Measurements from ENCODE around the gene SERPINA4. TPM values are rescaled to one million over a fixed set of nuclear protein-coding genes. Genes with fewer than 3 reads are reported as not detected.
A peak's percentile ranks its signal among the peaks of the same experiment; 100 is the strongest.

SERPINA4 gene
- total and polyA plus RNA-seq, 9 of the 15 experiments (the other 6 are each of a cell fraction or from before 2014, with no cell fraction given) = not detected

DNA sequence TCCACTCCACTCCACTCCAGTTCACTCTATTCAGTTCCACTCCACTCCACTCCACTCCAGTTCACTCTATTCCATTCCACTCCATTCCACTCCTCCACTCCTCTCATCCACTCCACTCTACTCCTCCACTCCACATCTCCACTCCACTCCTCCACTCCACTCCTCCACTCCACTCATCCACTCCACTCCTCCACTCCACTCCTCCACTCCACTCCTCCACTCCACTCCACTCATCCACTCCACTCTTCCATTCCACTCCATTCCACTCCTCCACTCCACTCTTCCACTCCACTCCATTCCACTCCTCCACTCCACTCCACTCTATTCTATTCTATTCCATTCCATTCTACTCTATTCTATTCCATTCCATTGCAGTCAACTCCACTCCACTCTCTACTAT, 29.8 kb downstream of the SERPINA4 start:
- intact Hi-C loops (cut with micrococcal nuclease) = no loop called here
- no peaks in the 10 kb centered on the region for H3K27me3 ChIP-seq (ENCODE audit: control insufficient read depth in 2 of 2, insufficient read depth in 2 of 2, low read length in 2 of 2)
- no peak for TF ChIP-seq STAT5B (CRISPR knock-in tag; IDR thresholded peaks at IDR 0.05)
- no peak for TF ChIP-seq PTRF (tag; IDR thresholded peaks at IDR 0.05)
- TF ChIP-seq SREBF1 (IDR thresholded peaks at IDR 0.05; ENCODE audit: borderline replicate concordance, low read depth, low read length) = no peak
- TF ChIP-seq NFE2 (IDR thresholded peaks at IDR 0.05; ENCODE audit: low read depth) = no peak
- DNase-seq (ENCODE audit: extremely low read depth in 1 of 4, low spot score in 3 of 4) = no peak
- H4K20me1 ChIP-seq (replicated peaks; ENCODE audit: control insufficient read depth, insufficient read depth, low read length) = no peaks in the 10 kb centered on the region
- no peak overlapping the region for H3K9ac ChIP-seq (ENCODE audit: insufficient read depth in 1 of 2, low read depth in 2 of 2, low read length in 2 of 2)
- ChIA-PET CTCF (ENCODE audit: low intra/inter-chr PET ratio) (no interaction called here), POLR2A (no interaction called here)
- H3K27ac ChIP-seq (ENCODE audit: extremely low read depth, low read depth, low read length) = no peak overlapping the region
- no peak for ATAC-seq
- in situ Hi-C loops (cut with MboI) = no loop called here
- peak; percentile 35 for FAIRE-seq
- H3K79me2 ChIP-seq (ENCODE audit: control insufficient read depth, insufficient read depth, low read length) = no peaks in the 10 kb centered on the region
- no peak overlapping the region for H2AFZ ChIP-seq (ENCODE audit: low read depth, low read length)
- no peak overlapping the region for H3K4me2 ChIP-seq (ENCODE audit: insufficient read depth, low read length)
- no peaks in the 10 kb centered on the region for H3K4me1 ChIP-seq (replicated peaks in 1 of 2; ENCODE audit: control insufficient read depth in 2 of 2, insufficient read depth in 2 of 2, low read length in 2 of 2)
- no peaks in the 10 kb centered on the region for H3K9me1 ChIP-seq (ENCODE audit: control insufficient read depth, insufficient read depth, low read length)
- H3K36me3 ChIP-seq (ENCODE audit: control insufficient read depth, insufficient read depth, low read length) = no peaks in the 10 kb centered on the region
- H3K4me3 ChIP-seq = no peak overlapping the region
- no peaks in the 10 kb centered on the region for H3K9me3 ChIP-seq (replicated peaks; ENCODE audit: control insufficient read depth, insufficient read depth, low read depth, low read length)
- BruUV-seq (replicated peaks) = no TSS peak

DNA sequence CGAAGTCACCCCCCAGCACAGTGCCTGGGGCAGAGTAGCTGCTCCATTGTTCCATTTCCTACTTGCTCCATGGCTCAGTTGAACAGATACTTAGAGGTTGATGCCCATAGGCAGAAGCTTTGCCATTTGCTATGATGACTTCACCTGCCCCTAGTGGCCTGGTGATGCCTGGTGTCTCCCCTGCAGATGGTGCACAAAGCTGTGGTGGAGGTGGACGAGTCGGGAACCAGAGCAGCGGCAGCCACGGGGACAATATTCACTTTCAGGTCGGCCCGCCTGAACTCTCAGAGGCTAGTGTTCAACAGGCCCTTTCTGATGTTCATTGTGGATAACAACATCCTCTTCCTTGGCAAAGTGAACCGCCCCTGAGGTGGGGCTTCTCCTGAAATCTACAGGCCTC, 30.6 kb downstream of the SERPINA4 start:
- ATAC-seq = no peak
- H3K36me3 ChIP-seq (ENCODE audit: control insufficient read depth, insufficient read depth, low read length) = no peaks in the 10 kb centered on the region
- TF ChIP-seq, protein P1, sequence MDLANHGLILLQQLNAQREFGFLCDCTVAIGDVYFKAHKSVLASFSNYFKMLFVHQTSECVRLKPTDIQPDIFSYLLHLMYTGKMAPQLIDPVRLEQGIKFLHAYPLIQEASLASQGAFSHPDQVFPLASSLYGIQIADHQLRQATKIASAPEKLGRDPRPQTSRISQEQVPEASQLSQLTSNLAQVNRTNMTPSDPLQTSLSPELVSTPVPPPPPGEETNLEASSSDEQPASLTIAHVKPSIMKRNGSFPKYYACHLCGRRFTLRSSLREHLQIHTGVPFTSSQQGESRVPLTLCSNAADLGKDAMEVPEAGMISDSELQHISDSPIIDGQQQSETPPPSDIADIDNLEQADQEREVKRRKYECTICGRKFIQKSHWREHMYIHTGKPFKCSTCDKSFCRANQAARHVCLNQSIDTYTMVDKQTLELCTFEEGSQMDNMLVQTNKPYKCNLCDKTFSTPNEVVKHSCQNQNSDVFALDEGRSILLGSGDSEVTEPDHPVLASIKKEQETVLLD (IDR thresholded peaks at IDR 0.05) = no peak
- TF ChIP-seq JUNB (CRISPR knock-in tag; conservative IDR thresholded peaks at IDR 0.05) (no peak), ZNF274 (IDR thresholded peaks at IDR 0.05; ENCODE audit: borderline replicate concordance, low read depth, low read length) (no peak), SMAD1 (IDR thresholded peaks at IDR 0.05; ENCODE audit: low read depth, low read length, partially characterized antibody) (no peak), SMAD4 (CRISPR knock-in tag; conservative IDR thresholded peaks at IDR 0.05) (no peak), ZNF717 (CRISPR knock-in tag; IDR thresholded peaks at IDR 0.05) (no peak), HIVEP1 (CRISPR knock-in tag; IDR thresholded peaks at IDR 0.05) (no peak), FOXK2 (conservative IDR thresholded peaks at IDR 0.05 in 1 of 2, IDR thresholded peaks at IDR 0.05 in 1 of 2; ENCODE audit: low read depth in 2 of 2) (no peak), MCM2 (IDR thresholded peaks at IDR 0.05; ENCODE audit: low read depth) (no peak)
- TF ChIP-seq, protein P2, sequence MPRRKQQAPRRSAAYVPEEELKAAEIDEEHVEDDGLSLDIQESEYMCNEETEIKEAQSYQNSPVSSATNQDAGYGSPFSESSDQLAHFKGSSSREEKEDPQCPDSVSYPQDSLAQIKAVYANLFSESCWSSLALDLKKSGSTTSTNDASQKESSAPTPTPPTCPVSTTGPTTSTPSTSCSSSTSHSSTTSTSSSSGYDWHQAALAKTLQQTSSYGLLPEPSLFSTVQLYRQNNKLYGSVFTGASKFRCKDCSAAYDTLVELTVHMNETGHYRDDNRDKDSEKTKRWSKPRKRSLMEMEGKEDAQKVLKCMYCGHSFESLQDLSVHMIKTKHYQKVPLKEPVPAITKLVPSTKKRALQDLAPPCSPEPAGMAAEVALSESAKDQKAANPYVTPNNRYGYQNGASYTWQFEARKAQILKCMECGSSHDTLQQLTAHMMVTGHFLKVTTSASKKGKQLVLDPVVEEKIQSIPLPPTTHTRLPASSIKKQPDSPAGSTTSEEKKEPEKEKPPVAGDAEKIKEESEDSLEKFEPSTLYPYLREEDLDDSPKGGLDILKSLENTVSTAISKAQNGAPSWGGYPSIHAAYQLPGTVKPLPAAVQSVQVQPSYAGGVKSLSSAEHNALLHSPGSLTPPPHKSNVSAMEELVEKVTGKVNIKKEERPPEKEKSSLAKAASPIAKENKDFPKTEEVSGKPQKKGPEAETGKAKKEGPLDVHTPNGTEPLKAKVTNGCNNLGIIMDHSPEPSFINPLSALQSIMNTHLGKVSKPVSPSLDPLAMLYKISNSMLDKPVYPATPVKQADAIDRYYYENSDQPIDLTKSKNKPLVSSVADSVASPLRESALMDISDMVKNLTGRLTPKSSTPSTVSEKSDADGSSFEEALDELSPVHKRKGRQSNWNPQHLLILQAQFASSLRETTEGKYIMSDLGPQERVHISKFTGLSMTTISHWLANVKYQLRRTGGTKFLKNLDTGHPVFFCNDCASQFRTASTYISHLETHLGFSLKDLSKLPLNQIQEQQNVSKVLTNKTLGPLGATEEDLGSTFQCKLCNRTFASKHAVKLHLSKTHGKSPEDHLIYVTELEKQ (CRISPR knock-in tag; IDR thresholded peaks at IDR 0.05) = no peak

More for the DNA sequence above, 30.6 kb downstream of the SERPINA4 start:
- BruUV-seq (replicated peaks) = no TSS peak
- DNase-seq (ENCODE audit: extremely low read depth in 1 of 4, low spot score in 3 of 4) (no peak), FAIRE-seq (no peak)
- no peak overlapping the region for H3K4me3 ChIP-seq
- in situ Hi-C loops (cut with MboI) (no loop called here), intact Hi-C loops (cut with micrococcal nuclease) (no loop called here)
- H4K20me1 ChIP-seq (replicated peaks; ENCODE audit: control insufficient read depth, insufficient read depth, low read length) = no peaks in the 10 kb centered on the region
- CTCF ChIA-PET (ENCODE audit: low intra/inter-chr PET ratio) = no interaction called here
- no peak overlapping the region for H2AFZ ChIP-seq (ENCODE audit: low read depth, low read length)
- H3K27me3 ChIP-seq (ENCODE audit: control insufficient read depth in 2 of 2, insufficient read depth in 2 of 2, low read length in 2 of 2) = no peaks in the 10 kb centered on the region
- H3K4me1 ChIP-seq (replicated peaks in 1 of 2; ENCODE audit: control insufficient read depth in 2 of 2, insufficient read depth in 2 of 2, low read length in 2 of 2) = no peaks in the 10 kb centered on the region
- no peak overlapping the region for H3K27ac ChIP-seq (ENCODE audit: extremely low read depth, low read depth, low read length)
- H3K9me1 ChIP-seq (ENCODE audit: control insufficient read depth, insufficient read depth, low read length) = no peaks in the 10 kb centered on the region
- 7% methylated on average over 6 of the region's 8 CpGs for WGBS (ENCODE audit: insufficient coverage, low coverage, missing lambda C conversion rate)
- H3K79me2 ChIP-seq (ENCODE audit: control insufficient read depth, insufficient read depth, low read length) = no peaks in the 10 kb centered on the region
- POLR2A ChIA-PET = no interaction called here
- no peak overlapping the region for H3K9ac ChIP-seq (ENCODE audit: insufficient read depth in 1 of 2, low read depth in 2 of 2, low read length in 2 of 2)
- H3K9me3 ChIP-seq (replicated peaks; ENCODE audit: control insufficient read depth, insufficient read depth, low read depth, low read length) = no peaks in the 10 kb centered on the region
- no peak overlapping the region for H3K4me2 ChIP-seq (ENCODE audit: insufficient read depth, low read length)
